Retinal pigment epithelial cell (primary cell): Measurements from ENCODE around the gene DHRSX.
"Not testable (repeated sequence)": the region's sequence is repeated elsewhere in the genome, so short reads cannot be mapped to it uniquely, and the experiment has no call there.

Experiments used
- DNase-seq: peaks from one replicate; pipeline ENCODE4 v3.0.0-alpha.2; 2010; ENCODE audit warnings: low read depth
- H3K4me3 ChIP-seq: 2 replicates; pipeline ENCODE4 v1.5.1; 2011; ENCODE audit warnings: mild to moderate bottlenecking, low read length, control low read depth, moderate library complexity
- TF ChIP-seq, protein P1 (sequence below): conservative IDR thresholded peaks from 2 replicates; pipeline ENCODE4 v1.5.1; 2011; ENCODE audit warnings: low read depth, low read length, control low read depth, inconsistent platforms

Gene DHRSX

DNA sequence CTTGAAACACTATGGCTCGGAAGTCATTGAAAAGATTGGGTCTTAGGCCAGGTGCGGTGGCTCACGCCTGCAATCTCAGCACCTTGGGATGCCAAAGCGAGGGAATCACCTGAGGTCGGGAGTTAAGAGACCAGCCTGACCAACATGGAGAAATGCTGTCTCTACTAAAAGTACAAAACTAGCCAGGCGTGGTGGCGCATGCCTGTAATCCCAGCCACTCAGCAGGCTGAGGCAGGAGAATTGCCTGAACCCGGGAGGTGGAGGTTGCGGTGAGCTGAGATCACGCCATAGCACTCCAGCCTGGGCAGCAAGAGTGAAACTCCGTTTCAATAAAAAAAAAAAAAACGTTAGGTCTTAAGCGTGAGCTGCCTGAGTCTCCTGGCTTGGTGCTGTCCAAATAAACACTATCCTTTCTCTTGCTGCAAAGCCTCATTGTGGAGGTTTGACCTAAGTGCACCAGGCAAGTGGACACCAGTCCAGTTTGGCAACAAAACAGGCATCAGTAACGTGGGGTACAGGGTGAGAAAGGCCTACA lies 185.9 kb downstream of the DHRSX start:
- DNase-seq, result no peak
- TF ChIP-seq, protein P1, sequence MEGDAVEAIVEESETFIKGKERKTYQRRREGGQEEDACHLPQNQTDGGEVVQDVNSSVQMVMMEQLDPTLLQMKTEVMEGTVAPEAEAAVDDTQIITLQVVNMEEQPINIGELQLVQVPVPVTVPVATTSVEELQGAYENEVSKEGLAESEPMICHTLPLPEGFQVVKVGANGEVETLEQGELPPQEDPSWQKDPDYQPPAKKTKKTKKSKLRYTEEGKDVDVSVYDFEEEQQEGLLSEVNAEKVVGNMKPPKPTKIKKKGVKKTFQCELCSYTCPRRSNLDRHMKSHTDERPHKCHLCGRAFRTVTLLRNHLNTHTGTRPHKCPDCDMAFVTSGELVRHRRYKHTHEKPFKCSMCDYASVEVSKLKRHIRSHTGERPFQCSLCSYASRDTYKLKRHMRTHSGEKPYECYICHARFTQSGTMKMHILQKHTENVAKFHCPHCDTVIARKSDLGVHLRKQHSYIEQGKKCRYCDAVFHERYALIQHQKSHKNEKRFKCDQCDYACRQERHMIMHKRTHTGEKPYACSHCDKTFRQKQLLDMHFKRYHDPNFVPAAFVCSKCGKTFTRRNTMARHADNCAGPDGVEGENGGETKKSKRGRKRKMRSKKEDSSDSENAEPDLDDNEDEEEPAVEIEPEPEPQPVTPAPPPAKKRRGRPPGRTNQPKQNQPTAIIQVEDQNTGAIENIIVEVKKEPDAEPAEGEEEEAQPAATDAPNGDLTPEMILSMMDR, result no peak
- no peak overlapping the region for H3K4me3 ChIP-seq

DNA sequence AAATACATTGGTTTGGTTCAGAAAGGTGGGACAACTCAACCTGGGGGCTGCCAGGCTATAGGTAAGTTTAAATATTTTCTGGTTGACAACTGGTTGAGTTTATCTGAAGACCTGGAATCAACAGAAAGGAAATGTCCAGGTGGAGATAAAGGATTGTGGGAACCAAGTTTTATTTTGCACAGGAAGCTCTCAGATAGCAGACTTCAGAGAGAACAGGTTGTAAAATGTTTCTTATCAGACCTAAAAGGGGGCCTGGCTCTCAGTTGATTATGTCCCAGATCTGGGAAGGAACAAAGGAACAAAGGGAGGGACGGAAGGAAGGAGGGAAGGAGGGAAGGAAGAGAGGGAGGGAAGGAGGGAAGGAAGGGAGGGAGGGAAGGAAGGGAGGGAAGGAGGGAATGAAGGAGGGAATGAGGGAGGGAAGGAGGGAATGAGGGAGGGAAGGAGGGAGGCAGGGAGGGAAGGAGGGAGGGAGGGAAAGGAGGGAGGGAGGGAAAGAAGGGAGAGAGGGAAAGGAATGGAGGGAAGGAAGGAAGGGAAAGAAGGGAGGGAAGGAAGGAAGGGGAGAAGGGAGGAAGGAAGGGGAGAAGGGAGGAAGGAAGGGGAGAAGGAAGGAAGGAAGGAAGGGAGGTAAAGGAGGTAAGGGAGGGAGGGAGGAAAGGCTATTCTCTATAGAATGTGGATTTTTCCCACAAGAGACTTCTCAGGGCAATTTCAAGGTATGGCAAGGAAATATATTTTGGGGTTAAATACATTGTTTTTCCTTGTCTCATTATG lies 186.7 kb downstream of the DHRSX start:
- TF ChIP-seq, protein P1, result no peak
- DNase-seq, result no peak
- H3K4me3 ChIP-seq, result no peak overlapping the region

DNA sequence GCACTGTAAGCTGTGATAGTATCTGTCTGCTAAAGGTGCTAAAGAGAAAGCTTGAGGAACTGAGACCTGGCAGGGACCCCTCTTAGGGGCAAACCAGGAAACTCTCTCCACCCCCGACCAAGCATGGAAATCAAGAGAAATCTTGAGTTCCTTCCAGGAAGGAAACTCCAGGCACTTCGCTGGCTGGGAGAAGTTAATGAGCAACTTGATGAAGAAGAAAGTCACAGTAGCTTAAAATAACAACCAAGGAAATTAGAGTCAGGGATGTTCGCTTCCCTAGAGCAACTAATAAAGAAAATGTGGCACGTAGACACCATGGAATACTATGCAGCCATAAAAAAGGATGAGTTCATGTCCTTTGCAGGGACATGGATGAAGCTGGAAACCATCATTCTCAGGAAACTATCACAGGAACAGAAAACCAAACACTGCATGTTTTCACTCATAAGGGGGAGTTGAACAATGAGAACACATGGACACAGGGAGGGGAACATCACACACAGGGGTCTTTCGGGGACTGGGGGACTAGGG lies 188.7 kb downstream of the DHRSX start:
- DNase-seq, H3K4me3 ChIP-seq: not testable (repeated sequence)

DNA sequence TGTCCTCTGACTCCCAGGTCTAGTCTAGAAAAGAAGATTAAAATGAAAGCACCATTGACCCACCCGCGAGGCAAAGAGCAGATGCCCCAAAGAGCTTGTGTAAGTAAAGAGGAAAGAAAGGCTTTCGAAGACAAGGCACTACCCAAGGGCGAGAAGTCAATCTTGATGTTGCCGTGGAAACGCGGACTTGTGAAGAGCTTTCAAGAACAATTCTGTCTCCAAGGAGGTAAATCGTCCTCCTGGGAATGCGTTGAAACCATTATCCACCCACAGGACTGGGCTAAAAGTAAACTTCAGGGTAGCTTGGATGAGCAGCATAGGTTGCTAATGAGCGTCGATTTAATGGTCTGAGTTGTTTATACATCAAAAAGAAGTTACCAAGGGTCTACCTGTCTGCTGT lies 189.3 kb downstream of the DHRSX start:
- TF ChIP-seq, protein P1, result no peak
- DNase-seq, result no peak
- no peak overlapping the region for H3K4me3 ChIP-seq

DNA sequence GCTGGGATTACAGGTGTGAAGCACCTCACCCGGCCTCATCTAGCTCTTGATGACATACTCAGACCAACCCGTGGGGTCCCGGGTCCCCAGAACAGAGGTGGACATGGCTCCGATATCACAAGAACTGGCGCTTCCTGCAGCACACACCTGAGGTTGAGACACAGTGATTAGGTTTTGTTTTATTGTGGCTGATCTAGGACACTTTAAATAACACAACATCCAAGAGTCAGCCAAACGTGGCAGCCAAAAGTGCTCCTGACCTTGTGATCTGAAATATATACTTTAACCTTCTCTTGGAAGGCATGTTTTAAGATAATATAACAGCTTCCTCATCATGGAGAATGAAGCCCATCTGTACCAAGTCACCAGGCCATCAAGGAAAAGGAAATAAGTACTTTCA lies 198.9 kb downstream of the DHRSX start:
- H3K4me3 ChIP-seq, result no peak overlapping the region
- DNase-seq, result no peak
- TF ChIP-seq, protein P1, result no peak

DNA sequence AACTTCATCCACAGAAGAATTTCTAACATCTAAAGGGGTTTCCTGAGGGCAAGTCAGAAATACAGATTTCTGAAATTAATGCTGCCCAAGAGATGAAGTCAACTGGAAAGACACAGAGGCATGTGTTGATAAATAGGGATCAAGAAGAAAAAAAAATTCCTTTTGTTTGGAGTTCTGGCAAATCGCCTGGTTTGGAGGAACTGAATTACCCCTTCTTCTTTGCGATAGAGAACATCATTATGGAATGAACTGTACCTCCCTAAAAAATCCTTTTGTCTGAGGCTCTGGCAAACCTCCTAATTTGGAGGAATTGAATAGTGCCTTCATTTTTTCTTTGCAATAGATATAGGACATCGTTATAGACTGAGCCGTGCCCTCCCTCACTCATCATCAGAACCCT lies 200.9 kb downstream of the DHRSX start:
- DNase-seq, result no peak
- H3K4me3 ChIP-seq, result no peak overlapping the region
- TF ChIP-seq, protein P1, result no peak

DNA sequence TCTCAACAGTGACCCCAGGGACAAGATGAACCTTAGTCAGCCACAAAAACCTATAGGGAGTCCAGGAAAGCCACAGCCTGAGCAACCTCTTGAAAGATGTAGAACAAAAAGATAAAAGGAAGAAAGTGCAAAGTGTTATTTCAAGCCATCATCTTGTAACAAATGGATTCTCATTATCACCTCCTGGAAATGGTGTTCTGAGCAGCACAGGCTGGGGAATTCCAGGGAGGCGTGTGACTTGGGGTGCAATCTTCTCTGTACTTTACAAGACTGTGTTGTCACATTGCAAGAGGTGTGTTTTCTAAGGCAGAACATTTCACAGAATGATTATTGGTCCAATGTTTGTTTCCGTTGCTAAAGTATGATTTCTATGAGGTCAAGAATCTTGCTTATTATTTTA lies 214.0 kb downstream of the DHRSX start:
- no peak overlapping the region for H3K4me3 ChIP-seq
- TF ChIP-seq, protein P1, result no peak
- no peak for DNase-seq
